Activated CD4-positive, CD25-positive, alpha-beta regulatory T cell (primary cell): ENCODE results near the gene SLC1A2.
"Not testable (repeated sequence)": the region's sequence is repeated elsewhere in the genome, so short reads cannot be mapped to it uniquely, and the experiment has no call there.

Experiments used
- DNase-seq, 4 experiments: peaks; one replicate each; lab custom pipeline; 2025; lab: John Stamatoyannopoulos, UW

The SLC1A2 gene

DNA sequence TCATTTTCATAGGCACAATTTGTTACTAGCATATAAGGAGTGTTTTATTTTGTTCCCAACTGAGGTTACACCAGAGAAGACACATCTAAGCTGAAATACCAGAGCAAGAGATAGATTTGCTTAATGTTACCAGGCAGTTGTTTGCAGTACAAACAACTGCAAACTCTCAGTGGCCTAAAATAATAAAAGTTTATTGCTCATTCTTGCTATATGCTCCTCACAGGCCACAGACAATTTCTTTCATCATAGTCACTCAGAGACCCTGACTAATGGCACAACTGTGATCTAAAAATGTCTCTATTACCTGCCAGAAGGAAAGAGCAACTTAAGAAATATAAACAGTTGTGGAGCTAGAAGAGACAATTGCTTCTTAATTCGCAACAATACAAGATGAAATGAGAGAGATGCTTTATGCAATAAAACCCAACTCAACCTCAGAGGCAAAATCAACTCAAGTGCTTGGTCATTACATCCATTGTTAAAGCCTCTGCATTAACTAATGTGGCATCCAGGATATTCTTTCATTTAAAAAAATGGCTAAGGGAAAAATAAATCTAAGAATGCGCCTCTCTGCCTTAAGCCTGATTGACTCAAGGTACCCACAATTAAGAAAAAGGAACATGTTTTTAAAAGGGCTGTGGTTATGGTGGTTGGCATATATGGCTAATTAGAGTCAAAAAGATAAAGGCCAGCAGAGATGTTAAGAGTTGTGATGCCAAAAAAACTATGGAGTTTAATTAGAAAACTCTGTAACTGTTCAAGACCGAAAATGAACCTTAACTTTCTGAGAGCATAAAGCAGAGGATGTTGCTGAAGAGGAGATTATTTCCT is 176.7 kb downstream of the SLC1A2 start:
- no peak for DNase-seq

DNA sequence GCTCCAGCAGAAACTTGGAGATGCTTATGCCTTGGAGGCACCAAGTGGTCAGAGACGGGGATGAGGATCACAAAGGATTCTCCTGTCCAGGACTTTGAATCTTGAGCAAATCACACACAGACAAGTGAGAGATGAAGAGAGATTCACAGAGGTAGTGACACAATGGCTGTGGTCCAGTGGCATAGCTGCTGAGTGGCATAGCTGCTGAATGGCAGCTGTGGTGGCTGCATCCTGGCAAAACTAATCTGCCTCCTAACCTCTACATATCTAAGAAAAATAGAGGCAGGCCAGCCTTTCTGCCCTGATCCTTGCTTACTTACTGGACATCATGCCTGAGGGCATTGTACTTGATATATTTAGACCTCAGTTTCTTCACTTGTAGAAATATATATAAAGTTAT is 177.8 kb downstream of the SLC1A2 start:
- DNase-seq, result no peak

DNA sequence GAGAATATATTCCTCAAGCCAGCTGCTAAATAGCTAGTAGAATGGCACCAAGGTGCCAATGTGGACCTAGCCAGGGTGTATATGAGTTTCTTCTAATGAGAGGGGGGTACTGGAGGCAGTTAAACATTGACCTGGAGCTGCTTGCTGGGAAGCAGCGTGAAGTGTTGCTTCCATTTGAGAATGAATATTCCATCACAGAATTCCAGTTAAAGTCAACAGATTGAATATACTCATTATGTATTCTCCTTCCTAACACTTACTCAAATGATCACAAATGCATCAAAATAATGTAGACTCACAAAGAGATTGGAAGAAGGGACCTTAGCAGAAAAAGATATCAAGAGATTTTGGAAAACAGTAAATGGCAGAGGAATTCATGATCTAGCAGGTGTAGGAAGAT is 178.3 kb downstream of the SLC1A2 start:
- no peak for DNase-seq

DNA sequence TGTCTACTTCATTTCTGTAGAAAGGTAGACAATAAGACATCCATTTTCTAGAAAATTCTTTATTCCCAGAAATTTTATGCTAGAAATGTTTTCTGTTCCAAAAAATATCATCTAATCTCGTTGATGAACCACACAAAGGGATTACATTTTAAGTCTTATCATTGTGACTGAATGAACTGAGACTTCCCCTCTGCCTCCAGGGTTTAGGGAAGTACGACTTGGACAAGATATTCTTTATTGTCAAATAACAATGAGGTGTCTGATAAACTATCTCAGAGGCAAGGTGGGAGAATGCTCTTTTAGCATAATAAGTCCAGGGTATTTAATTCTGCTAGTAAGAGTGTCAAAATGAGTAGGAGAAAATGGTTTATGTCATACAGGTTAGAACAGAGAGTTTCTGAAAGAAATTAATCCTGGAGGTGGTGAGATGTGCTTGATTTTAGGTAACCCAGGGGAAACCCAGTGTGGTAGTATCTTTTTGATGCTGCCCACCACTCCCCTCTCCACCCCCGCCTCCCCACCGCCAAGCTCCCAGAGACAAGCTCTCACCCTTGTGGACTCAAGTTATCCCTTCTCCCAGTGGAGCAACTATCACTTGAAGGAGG is 179.8 kb downstream of the SLC1A2 start:
- DNase-seq, result no peak

DNA sequence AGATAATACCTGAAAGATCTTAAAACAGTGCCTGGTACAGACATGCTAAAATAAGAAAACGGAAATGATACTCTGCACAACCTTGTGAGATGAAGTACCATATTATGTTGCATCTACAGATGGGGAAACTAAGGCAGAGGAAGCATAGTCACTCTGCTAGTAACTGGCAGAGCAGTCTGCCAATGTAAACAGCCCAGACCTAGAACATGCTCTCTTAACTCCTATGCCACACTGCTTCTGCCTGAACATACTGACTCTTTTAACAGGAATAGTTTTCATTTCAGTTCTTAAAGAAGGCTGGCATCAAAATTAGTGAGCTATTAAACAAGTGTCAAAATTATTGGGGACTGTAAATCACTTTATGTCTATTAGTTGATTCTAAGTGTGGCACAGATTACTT is 180.5 kb downstream of the SLC1A2 start:
- DNase-seq, result no peak

DNA sequence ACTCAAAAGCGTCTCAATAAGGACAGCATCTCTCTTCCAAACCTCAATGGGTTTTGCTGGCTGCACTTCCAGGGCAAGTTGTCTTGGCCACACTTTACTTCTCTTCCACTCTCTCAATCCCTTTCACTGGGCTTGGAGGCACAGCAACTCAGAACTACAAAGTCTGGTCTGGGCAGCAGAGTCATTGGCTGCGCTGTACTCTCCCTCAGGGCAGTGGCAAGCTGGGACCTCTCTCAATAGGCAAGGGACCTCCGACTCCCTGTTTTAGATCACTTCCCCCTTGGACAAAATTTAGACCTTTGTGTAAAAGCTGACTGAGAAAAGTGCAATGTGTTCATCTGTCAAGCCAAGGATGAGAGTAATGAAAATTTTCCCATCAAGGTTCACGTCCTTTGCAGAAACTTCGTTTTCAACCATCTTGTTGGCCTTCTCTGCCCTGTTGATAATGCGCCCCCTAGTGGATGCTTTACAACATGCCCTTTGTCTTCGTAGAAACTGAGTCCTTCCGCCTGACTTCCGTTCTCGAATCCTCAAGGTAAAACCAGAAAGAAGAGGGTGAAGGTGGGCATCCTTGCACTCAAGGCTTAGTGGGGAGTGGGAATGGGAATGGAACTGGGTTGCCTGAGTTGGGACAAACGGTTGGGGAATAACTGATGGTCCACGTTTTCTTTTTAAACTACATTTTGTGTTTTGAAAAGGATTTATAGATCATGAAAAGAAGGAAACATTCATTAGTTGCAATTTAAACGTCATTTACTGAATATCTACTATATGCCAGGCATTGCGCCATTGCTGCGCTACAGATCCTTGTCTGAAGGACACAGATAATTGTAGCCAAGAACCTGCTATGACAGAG is 181.3 kb downstream of the SLC1A2 start:
- DNase-seq, result peak in 1 of 4 experiments; percentile 12

DNA sequence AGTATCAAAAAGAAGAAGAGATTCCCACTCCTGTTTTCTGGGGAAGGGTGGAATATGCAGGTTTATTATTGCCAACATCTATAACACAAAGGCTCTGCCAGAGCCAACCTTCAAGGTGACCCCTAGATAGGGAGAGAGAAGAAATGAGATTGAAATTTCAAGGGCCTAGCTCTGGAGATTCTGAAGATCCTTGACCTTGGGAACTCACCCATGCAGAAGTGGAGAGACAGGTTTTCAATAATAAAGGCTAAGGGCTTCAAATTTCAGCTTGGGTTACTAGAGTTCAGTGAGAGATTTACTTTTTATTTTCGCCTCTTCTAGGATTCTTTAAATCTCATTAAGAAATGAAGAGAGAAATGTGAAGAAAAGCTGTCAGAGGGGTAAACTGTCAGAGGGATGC is 182.0 kb downstream of the SLC1A2 start:
- DNase-seq, result no peak

DNA sequence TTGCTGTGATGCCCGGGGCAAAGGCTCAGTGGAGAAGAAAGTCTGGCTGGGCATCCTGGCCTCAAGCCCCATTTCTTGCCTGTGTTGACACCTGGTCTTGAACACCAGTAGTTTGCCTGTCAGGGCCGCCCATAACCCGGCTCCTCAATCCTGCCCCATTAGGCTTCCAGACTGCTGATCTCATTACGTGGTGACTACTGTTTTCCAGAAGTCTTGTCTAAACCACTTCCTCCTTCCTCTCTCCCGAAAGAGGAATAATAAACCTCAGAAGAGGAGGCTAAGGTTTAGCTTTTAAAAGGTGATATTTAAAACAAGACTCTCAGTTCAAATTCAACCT is 182.7 kb downstream of the SLC1A2 start:
- DNase-seq, result no peak

DNA sequence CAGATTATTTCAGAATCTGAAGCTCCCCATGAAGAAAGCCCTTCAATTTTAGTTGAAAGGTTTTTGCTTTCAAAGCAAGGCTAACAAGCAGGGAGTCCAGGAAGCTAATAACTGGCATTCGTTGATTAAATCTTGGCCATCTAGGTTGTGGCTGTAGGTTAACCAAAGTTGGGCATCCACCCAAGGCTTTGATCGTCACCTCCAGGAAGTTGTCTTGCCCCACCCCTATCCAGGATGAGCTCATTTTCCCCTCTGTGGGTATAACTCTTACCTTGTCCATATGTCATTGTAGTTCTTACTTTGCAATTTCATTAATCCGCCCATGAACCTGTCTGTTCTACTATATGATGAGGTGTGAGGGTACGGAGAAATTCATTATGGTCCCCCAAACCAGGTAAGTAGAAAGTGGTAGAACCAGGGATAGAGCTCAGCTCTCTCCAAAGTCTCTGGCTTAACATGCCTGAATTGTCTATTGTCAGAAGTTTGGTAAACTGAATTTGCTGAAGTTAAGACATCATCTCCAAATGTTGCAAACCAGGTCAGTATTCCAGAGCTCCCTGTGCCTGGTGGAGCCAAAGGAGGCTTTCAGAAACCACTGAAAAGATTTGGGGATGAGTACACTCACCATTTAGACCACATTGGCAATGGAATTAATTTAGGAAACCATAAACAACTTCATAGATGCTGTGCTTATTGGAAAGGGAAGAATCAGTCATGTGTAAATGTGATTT is 183.3 kb downstream of the SLC1A2 start:
- peak in 2 of 4 experiments; percentile 10 to 30 for DNase-seq

DNA sequence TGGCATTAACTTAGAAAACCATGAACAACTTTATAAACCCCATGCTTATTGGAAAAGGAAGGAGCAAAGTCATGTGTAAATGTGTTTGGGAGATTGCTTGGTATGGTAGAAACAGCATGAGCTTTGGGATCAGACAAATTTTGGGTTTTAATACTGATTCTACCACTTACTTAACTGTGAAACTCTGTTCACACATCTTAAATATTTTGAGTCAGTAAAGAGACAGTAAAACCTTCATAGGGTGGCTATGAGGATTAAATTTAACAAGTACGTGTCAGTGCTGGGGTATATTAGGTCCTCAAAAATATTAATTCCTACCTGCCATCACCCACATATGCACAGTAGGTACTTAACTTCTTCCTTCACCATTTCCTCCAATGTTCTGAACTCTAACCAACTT is 183.9 kb downstream of the SLC1A2 start:
- DNase-seq, result no peak

DNA sequence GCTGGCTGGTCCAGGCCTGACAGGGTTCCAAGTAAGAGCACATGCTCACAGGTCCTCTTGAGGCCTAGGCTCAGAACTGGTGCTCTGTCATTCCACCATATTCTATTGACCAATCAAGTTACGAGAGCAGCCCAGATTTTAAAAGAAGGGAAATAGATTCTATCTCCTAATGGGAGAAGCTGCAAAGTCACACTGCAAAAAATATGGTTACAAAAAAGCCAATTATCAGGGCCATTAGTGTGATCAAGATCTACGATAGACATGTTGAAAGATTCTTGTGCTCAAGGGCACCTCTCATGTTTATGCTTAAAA is 184.2 kb downstream of the SLC1A2 start:
- DNase-seq, result no peak

DNA sequence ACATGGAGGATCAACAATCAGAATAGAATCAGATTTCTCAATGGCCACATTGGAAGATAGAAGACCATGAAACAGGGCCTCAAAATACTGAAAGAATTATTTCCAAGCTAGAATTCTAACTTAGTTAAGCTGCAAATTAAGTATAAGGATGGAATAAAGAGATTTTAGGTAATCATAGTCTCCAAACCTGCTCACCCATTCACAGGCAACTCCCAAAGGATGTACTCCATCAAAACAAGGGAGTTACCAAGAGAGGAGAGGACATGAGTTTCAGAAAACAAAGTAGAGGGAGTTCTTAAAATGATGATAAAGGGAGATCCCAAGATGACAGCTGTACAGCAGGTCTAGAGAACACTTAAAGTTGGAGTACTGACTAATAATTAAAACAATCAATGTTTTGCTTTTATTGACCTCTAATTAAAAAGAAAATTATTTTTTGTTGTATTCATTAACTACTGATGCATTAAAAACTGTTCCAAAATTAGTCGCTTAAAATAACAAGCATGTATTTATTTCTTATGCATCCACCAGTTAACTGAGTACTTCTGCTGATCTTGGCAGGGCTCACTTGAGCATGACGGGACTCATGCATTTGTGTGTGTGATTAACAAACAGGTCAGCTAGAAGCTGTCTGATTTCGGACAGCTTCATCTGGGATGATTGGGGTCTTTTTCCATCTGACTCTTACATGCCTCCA is 184.8 kb downstream of the SLC1A2 start:
- DNase-seq, result no peak

DNA sequence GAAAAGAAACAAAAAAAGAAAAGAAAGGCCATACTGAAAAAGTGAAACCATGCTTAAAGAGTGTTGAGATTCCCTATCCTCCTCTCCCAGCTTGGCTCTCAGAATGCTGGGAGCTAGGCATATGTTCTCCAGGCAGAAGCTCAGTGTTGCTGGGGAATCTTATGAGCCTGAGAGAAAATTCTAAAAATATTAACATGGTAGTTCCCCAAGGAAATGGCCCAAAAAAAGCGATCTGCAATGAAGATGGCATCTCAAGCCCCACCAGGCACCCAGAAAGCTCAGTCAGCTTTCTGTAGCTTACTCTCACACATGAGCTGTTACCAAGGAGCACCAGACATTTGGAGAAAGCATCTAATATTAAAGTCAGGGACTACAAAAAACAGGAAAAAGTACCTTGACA is 185.8 kb downstream of the SLC1A2 start:
- DNase-seq, result no peak

DNA sequence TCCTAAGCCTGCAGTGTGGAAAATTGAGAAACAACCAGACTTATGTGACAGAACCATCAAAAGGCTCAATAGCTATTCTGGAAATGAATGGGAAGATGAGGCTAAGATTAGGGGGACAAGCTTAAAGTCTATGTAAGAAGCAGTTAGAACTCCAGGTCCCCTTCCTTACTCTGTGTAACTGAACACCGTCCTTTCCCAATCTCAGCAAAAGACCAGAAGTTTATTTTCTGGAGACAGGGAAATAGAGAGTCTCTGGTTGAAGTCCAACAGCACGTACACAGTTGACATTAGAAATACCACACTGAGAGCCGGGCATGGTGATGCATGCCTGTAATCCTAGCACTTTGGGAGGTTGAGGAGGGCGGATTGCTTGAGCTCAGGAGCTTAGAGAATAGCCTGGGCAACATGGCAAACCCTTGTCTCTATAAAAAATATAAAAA is 186.4 kb downstream of the SLC1A2 start:
- no peak for DNase-seq

DNA sequence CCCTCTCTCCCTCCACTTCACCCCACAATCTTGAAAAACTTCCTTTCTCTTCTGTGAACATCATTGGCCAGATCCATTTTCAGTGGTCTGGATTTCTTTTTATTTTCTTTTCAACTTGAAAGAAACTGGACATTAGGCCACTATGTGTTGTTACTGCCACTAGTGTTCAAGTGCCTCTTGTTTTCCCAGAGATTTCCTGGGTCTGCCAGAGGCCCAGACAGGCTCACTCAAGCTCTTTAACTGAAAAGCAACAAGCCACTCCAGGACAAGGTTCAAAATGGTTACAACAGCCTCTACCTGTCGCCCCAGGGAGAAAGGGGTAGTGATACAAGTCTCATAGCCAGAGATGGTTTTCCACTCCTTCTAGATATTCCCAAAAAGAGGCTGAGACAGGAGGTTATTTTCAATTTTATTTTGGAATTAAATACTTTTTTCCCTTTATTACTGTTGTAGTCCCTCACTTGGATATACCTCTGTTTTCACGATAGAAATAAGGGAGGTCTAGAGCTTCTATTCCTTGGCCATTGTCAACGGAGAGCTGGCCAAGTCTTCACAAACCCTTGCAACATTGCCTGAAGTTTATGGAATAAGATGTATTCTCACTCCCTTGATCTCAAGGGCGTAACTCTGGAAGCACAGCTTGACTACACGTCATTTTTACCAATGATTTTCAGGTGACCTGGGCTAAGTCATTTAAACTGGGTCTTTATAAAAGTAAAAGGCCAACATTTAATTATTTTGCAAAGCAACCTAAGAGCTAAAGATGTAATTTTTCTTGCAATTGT is 188.1 kb downstream of the SLC1A2 start:
- no peak for DNase-seq

DNA sequence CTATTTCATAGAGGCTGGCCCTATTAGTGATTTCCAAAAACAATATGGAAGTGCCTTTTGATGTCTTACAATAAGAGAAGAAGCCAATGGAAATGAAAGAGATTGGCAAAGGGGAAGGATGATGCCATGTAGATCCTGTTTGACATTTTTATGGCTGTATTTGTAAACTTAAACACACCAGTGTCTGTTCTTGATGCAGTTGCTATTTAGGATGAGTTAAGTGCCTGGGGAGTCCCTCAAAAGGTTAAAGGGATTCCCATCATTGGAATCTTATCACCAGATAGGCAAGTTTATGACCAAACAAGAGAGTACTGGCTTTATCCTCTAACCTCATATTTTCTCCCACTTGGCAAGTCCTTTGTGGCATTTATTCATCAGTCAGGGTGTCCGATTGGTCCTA is 189.0 kb downstream of the SLC1A2 start:
- no peak for DNase-seq

DNA sequence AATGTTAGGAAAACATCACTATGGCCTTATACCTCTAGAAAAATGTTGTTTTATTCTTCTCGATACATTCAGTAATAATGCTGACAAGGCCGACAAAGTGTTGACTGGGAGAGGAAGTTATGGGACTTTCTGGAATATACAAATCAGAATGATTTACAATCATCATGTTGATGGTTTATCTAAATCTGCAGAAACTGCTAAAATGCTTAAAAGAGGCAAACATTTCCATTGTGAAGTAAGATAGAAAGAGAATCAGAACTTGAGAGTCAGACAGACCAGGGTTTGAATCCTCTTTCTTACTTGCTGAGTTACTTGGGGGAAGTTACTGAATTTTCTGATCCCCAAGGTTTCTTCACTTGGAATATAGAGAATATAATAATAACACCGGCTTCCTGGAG is 191.0 kb downstream of the SLC1A2 start:
- DNase-seq, result no peak

DNA sequence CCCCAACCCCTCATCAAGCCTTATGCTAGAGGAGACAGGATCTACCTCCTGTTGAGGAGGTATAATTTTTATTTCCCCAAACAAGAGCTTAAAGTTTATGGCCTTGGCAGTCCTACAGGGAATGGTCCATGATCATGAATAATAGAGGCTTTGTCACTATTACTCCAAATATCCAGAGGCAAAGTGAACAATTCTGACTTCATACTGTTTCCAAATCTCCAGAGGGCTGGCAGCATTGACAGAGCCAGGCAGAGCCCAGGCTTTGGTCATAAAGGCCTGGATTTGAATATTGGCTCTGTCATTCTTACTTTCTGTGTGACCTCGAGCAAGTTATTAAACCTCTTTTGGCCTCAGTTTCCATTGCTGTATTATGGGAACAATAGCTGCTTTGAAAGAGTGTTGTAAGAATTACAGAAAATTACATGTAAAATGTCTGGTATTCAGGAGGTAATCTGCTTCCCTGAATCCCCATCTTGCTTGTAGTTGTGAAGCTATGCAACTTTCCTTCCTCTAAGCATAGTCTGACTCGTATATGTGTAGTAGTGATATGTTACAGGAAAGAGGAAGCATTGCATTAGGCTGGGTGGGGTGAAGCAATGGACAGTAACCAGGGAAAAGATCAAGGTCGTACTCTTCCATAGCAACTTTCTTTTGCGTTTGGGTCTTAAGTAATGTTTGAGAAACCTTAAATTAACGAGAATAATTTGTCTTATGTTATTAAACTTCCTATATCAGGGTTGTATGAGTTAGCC is 191.6 kb downstream of the SLC1A2 start:
- DNase-seq, result no peak

DNA sequence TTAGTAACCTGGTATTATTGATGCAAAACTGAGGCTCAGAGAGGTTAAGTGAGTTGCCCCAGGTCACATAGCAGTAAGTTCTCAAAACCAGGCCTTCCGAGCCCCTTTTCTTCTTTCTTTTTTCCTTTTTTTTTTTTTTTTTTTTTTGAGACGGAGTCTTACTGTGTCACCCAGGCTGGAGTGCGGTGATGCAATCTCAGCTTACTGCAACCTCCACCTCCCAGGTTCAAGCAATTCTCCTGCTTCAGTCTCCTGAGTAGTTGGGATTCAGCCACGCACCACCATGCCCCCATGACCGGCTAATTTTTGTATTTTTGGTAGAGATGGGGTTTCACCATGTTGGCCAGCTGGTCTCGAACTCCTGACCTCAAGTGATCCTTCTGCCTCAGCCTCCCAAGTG is 192.6 kb downstream of the SLC1A2 start:
- DNase-seq, result not testable (repeated sequence)

DNA sequence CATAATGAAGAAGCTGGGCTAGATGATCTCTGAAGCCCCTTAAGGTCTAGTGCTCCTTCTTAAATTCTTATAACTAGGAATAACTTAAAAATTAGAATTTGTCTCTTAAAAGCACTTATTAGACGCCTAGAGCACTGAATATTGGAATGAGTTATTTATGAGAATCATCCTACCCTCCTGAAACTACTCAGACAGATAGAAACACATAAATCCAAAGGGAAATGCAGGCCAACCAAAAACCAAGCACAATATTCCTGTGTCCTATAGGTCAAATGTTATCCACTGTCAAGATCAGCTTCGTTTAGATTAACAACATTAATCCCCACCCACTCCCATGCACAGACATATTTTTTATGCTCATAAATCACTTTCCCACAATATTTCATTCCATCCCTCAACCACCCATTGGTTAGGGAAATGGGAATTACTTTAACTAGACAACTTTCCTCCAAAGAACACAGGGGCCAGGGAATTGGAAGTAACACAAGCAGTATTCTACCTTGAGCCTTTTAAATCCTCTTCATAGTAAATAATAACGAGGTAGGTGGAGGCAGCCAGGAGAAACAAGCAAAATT is 193.3 kb downstream of the SLC1A2 start:
- no peak for DNase-seq
